ENCODE data around the gene GPR157.
"Not testable (repeated sequence)": the region's sequence is repeated elsewhere in the genome, so short reads cannot be mapped to it uniquely, and the experiment has no call there.

DNA sequence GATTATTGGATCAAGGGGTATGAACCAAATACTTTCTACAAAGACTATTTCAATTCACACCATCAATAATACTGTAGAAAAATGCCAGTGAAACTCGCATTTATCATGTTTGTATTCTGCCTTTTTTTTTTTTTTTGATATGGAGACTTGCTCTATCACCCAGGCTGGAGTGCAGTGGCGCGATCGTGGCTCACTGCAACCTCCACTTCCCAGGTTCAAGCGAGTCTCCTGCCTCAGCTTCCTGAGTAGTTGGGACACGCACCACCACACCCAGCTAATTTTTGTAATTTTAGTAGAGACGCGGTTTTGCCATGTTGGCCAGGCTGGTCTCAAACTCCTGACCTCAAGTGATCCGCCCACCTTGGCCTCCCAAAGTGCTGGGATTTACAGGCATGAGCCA lies 3.1 kb downstream of the GPR157 start:
- TF ChIP-seq POLR2A (IDR thresholded peaks at IDR 0.05; ENCODE audit: low read length); ZFP36 (IDR thresholded peaks at IDR 0.05; ENCODE audit: borderline replicate concordance, partially characterized antibody); EP300 (IDR thresholded peaks at IDR 0.05); KDM1A (IDR thresholded peaks at IDR 0.05; ENCODE audit: low read depth); CEBPB (IDR thresholded peaks at IDR 0.05); MAZ (IDR thresholded peaks at IDR 0.05; ENCODE audit: borderline replicate concordance, low read depth, low read length); SMC3 (IDR thresholded peaks at IDR 0.05): not testable (repeated sequence)
- TF ChIP-seq, protein P1, sequence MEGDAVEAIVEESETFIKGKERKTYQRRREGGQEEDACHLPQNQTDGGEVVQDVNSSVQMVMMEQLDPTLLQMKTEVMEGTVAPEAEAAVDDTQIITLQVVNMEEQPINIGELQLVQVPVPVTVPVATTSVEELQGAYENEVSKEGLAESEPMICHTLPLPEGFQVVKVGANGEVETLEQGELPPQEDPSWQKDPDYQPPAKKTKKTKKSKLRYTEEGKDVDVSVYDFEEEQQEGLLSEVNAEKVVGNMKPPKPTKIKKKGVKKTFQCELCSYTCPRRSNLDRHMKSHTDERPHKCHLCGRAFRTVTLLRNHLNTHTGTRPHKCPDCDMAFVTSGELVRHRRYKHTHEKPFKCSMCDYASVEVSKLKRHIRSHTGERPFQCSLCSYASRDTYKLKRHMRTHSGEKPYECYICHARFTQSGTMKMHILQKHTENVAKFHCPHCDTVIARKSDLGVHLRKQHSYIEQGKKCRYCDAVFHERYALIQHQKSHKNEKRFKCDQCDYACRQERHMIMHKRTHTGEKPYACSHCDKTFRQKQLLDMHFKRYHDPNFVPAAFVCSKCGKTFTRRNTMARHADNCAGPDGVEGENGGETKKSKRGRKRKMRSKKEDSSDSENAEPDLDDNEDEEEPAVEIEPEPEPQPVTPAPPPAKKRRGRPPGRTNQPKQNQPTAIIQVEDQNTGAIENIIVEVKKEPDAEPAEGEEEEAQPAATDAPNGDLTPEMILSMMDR (IDR thresholded peaks at IDR 0.05), result not testable (repeated sequence)
- TF ChIP-seq, protein P2, sequence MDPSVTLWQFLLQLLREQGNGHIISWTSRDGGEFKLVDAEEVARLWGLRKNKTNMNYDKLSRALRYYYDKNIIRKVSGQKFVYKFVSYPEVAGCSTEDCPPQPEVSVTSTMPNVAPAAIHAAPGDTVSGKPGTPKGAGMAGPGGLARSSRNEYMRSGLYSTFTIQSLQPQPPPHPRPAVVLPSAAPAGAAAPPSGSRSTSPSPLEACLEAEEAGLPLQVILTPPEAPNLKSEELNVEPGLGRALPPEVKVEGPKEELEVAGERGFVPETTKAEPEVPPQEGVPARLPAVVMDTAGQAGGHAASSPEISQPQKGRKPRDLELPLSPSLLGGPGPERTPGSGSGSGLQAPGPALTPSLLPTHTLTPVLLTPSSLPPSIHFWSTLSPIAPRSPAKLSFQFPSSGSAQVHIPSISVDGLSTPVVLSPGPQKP (IDR thresholded peaks at IDR 0.05; ENCODE audit: low read depth, low read length), result not testable (repeated sequence)
